ENCODE results near the gene GPR137. TPM values are rescaled to one million over a fixed set of nuclear protein-coding genes. Genes with fewer than 3 reads are reported as not detected.

The GPR137 gene
- total and polyA plus RNA-seq, 5 donors, result 31.3 to 41.7 (median 35.8) TPM

GRCh38 chr11:64290352-64291261 is 5.0 kb downstream of the GPR137 start:
- intact Hi-C loops (cut with DNase I), result no loop called here
- Histone ChIP-seq H3K4me3 (ENCODE audit: low read length) (no peak overlapping the region), H3K9me3 (ENCODE audit: control insufficient read depth, low read length) (no peaks in the 10 kb centered on the region), H3K4me1 (ENCODE audit: control insufficient read depth, insufficient read depth, low read length) (peaks cover 5% of the 10 kb centered on the region), H3K27ac (ENCODE audit: low read length) (no peak overlapping the region), H3K27me3 (ENCODE audit: control insufficient read depth, insufficient read depth) (no peaks in the 10 kb centered on the region)
- WGBS, result 47% methylated on average over 10 of the region's 10 CpGs
- DNase-seq (no peak), ATAC-seq (no peak)

GRCh38 chr11:64291262-64291751 is 5.7 kb downstream of the GPR137 start, which contains the start of gene KCNK4:
Gene KCNK4, plus strand, starts transcription at chr11:64291302. Its CDS starts 1,717 bp downstream, at chr11:64293019.
- Histone ChIP-seq H3K9me3 (ENCODE audit: control insufficient read depth, low read length) (no peaks in the 10 kb centered on the region), H3K27ac (ENCODE audit: low read length) (no peak within 1 kb of the TSS), H3K27me3 (ENCODE audit: control insufficient read depth, insufficient read depth) (no peaks in the 10 kb centered on the region), H3K4me1 (ENCODE audit: control insufficient read depth, insufficient read depth, low read length) (peaks cover 5% of the 10 kb centered on the region), H3K4me3 (ENCODE audit: low read length) (peak within 1 kb of the TSS; percentile 39)
- ATAC-seq (no peak), DNase-seq (no peak)
- intact Hi-C loops (cut with DNase I), result no loop called here
- WGBS, result 3% methylated on average over 45 of the region's 45 CpGs

- DNase-seq (no peak), ATAC-seq (no peak)
- under 1% methylated on average over 96 of the region's 96 CpGs for WGBS
- H3K9me3 ChIP-seq (ENCODE audit: control insufficient read depth, low read length), result no peaks in the 10 kb centered on the region
- H3K27ac ChIP-seq (ENCODE audit: low read length), result no peak overlapping the region
- no peaks in the 10 kb centered on the region for H3K27me3 ChIP-seq (ENCODE audit: control insufficient read depth, insufficient read depth)
- peaks cover 3% of the 10 kb centered on the region for H3K4me1 ChIP-seq (ENCODE audit: control insufficient read depth, insufficient read depth, low read length)
- intact Hi-C loops (cut with DNase I), result no loop called here
- H3K4me3 ChIP-seq (ENCODE audit: low read length), result peak overlapping the region; percentile 39
Measured at GRCh38 chr11:64291752-64292459, 6.3 kb downstream of the GPR137 start.

GRCh38 chr11:64292460-64293254 is 7.0 kb downstream of the GPR137 start:
- Histone ChIP-seq H3K4me1 (ENCODE audit: control insufficient read depth, insufficient read depth, low read length) (peaks cover 3% of the 10 kb centered on the region), H3K9me3 (ENCODE audit: control insufficient read depth, low read length) (no peaks in the 10 kb centered on the region), H3K4me3 (ENCODE audit: low read length) (peak overlapping the region; percentile 39), H3K27me3 (ENCODE audit: control insufficient read depth, insufficient read depth) (no peaks in the 10 kb centered on the region), H3K27ac (ENCODE audit: low read length) (no peak overlapping the region)
- 32% methylated on average over 42 of the region's 42 CpGs for WGBS
- intact Hi-C loops (cut with DNase I), result no loop called here
- peak in 1 of 2 donors; percentile 12 for ATAC-seq
- DNase-seq, result no peak

GRCh38 chr11:64294774-64295173 is 9.1 kb downstream of the GPR137 start:
- peaks cover 3% of the 10 kb centered on the region for H3K4me1 ChIP-seq (ENCODE audit: control insufficient read depth, insufficient read depth, low read length)
- WGBS, result 46% methylated on average over 3 of the region's 3 CpGs
- H3K9me3 ChIP-seq (ENCODE audit: control insufficient read depth, low read length), result no peaks in the 10 kb centered on the region
- DNase-seq, result no peak
- no peak overlapping the region for H3K27ac ChIP-seq (ENCODE audit: low read length)
- intact Hi-C loops (cut with DNase I), result no loop called here
- no peak overlapping the region for H3K4me3 ChIP-seq (ENCODE audit: low read length)
- ATAC-seq, result no peak
- H3K27me3 ChIP-seq (ENCODE audit: control insufficient read depth, insufficient read depth), result no peaks in the 10 kb centered on the region

GRCh38 chr11:64295760-64296159 is 10.1 kb downstream of the GPR137 start:
- Histone ChIP-seq H3K4me1 (ENCODE audit: control insufficient read depth, insufficient read depth, low read length) (peaks cover 4% of the 10 kb centered on the region), H3K27me3 (ENCODE audit: control insufficient read depth, insufficient read depth) (no peaks in the 10 kb centered on the region), H3K9me3 (ENCODE audit: control insufficient read depth, low read length) (no peaks in the 10 kb centered on the region), H3K27ac (ENCODE audit: low read length) (no peak overlapping the region), H3K4me3 (ENCODE audit: low read length) (no peak overlapping the region)
- intact Hi-C loops (cut with DNase I), result no loop called here
- ATAC-seq (no peak), DNase-seq (no peak)
- 94% methylated on average over 4 of the region's 4 CpGs for WGBS

- ATAC-seq, result no peak
- no peaks in the 10 kb centered on the region for H3K27me3 ChIP-seq (ENCODE audit: control insufficient read depth, insufficient read depth)
Measured at GRCh38 chr11:64296236-64296635, 10.6 kb downstream of the GPR137 start.

GRCh38 chr11:64296830-64297698 is 11.4 kb downstream of the GPR137 start:
- no peak for ATAC-seq
- Histone ChIP-seq H3K9me3 (ENCODE audit: control insufficient read depth, low read length) (no peaks in the 10 kb centered on the region), H3K4me1 (ENCODE audit: control insufficient read depth, insufficient read depth, low read length) (peaks cover 2% of the 10 kb centered on the region), H3K27me3 (ENCODE audit: control insufficient read depth, insufficient read depth) (no peaks in the 10 kb centered on the region), H3K4me3 (ENCODE audit: low read length) (no peak overlapping the region), H3K27ac (ENCODE audit: low read length) (no peak overlapping the region)
- 14% methylated on average over 34 of the region's 34 CpGs for WGBS
- no peak for DNase-seq
- intact Hi-C loops (cut with DNase I), result no loop called here

More at GRCh38 chr11:64296236-64296635, 10.6 kb downstream of the GPR137 start:
- Histone ChIP-seq H3K27ac (ENCODE audit: low read length) (no peak overlapping the region), H3K4me3 (ENCODE audit: low read length) (no peak overlapping the region), H3K9me3 (ENCODE audit: control insufficient read depth, low read length) (no peaks in the 10 kb centered on the region), H3K4me1 (ENCODE audit: control insufficient read depth, insufficient read depth, low read length) (peaks cover 4% of the 10 kb centered on the region)
- WGBS, result 38% methylated on average over 1 of the region's 1 CpG
- intact Hi-C loops (cut with DNase I), result no loop called here
- no peak for DNase-seq

GRCh38 chr11:64297699-64298358 is 12.2 kb downstream of the GPR137 start:
- no peaks in the 10 kb centered on the region for H3K9me3 ChIP-seq (ENCODE audit: control insufficient read depth, low read length)
- H3K27me3 ChIP-seq (ENCODE audit: control insufficient read depth, insufficient read depth), result no peaks in the 10 kb centered on the region
- peaks cover 2% of the 10 kb centered on the region for H3K4me1 ChIP-seq (ENCODE audit: control insufficient read depth, insufficient read depth, low read length)
- ATAC-seq (no peak), DNase-seq (peak in 1 of 3 donors; percentile 68)
- no peak overlapping the region for H3K27ac ChIP-seq (ENCODE audit: low read length)
- 42% methylated on average over 18 of the region's 18 CpGs for WGBS
- no peak overlapping the region for H3K4me3 ChIP-seq (ENCODE audit: low read length)
- intact Hi-C loops (cut with DNase I), result no loop called here

Measured in right cardiac atrium (tissue), 5 donors.